HepG2 (cell line): ENCODE data around the gene UBASH3A. TPM values are rescaled to one million over a fixed set of nuclear protein-coding genes. Genes with fewer than 3 reads are reported as not detected.

Experiments
- ATAC-seq: fragments of 200-7000 bp; cut with Tn5 transposase; 3 replicates; pipeline ENCODE4 v1.9.1; 2020; ENCODE audit warnings: mild to moderate bottlenecking, moderate library complexity
- BruUV-seq: library from RNA; stranded (reverse); fragments of 400-500 nt; replicated peaks from 2 replicates; lab custom pipeline; 2021; lab: Mats Ljungman, UMichigan
- CTCF ChIA-PET: fragments of 300-600 bp; formaldehyde crosslinking; extraction: SDS; loops from one replicate; lab custom pipeline; 2021; ENCODE audit warnings: low total read pairs, inconsistent platforms, low intra/inter-chr PET ratio; lab: Yijun Ruan, JAX
- POLR2A ChIA-PET: fragments of 350-600 bp; sonication (Branson Sonifier 250); formaldehyde crosslinking; loops from one replicate; lab custom pipeline; 2020; ENCODE audit warnings: antibody characterized with exemption, inconsistent platforms; lab: Yijun Ruan, JAX
- DNase-seq: peaks from one replicate; pipeline ENCODE4 v3.0.0-alpha.2; 2015; ENCODE audit warnings: low spot score
- FAIRE-seq: peaks from 3 replicates; lab custom pipeline; 2011; peaks lifted over from hg19 to GRCh38; lab: Jason Lieb, UNC
- H2AFZ ChIP-seq: one replicate; pipeline ENCODE4 v1.6.1; 2011; ENCODE audit warnings: low read length, inconsistent platforms
- H3K27ac ChIP-seq: fragments of 300-600 bp; 3 replicates; pipeline ENCODE4 v1.8.0; 2011; ENCODE audit warnings: mixed run types, mild to moderate bottlenecking, mixed read lengths, low read length, inconsistent platforms; ENCODE audit not compliant: insufficient read depth; ENCODE audit errors: extremely low read length
- H3K27me3 ChIP-seq, 2 experiments: fragments of 200-600 bp in 1 of 2; 2 replicates in 1 of 2; 3 replicates in 1 of 2; pipeline versions ENCODE4 v1.6.0 to v1.8.0; 2011; ENCODE audit warnings: low read length in 2 of 2, mild to moderate bottlenecking in 2 of 2, moderate library complexity in 2 of 2, inconsistent platforms in 1 of 2; ENCODE audit not compliant: insufficient read depth in 2 of 2, control insufficient read depth in 1 of 2
- H3K36me3 ChIP-seq, 2 experiments: fragments of 200-600 bp in 1 of 2; replicated peaks in 1 of 2; 2 replicates in 1 of 2; 3 replicates in 1 of 2; pipeline versions ENCODE4 v1.5.1 to v1.8.0; 2011; ENCODE audit warnings: low read length in 2 of 2, inconsistent platforms in 1 of 2; ENCODE audit not compliant: insufficient read depth in 2 of 2, control insufficient read depth in 1 of 2
- H3K4me1 ChIP-seq: 2 replicates; pipeline ENCODE4 v1.5.1; 2012; ENCODE audit warnings: low read length, inconsistent platforms; ENCODE audit not compliant: insufficient read depth
- H3K4me2 ChIP-seq: 2 replicates; pipeline ENCODE4 v1.6.0; 2011; ENCODE audit warnings: low read depth, low read length, inconsistent platforms
- H3K4me3 ChIP-seq, 3 experiments: fragments of 200-600 bp in 1 of 3; sonication (generic), shearing (Covaris generic) in 1 of 3; replicated peaks in 1 of 3; 2 replicates each; pipeline ENCODE4 v1.5.1; 2011 to 2016; ENCODE audit warnings: low read length in 3 of 3, inconsistent platforms in 2 of 3, low read depth in 2 of 3, mild to moderate bottlenecking in 2 of 3, control low read depth in 1 of 3, mixed read lengths in 1 of 3; ENCODE audit not compliant: insufficient read depth in 1 of 3
- H3K79me2 ChIP-seq: one replicate; pipeline ENCODE4 v1.6.1; 2011; ENCODE audit warnings: low read length, inconsistent platforms; ENCODE audit not compliant: insufficient read depth
- H3K9ac ChIP-seq: 2 replicates; pipeline ENCODE4 v1.6.0; 2011; ENCODE audit warnings: mild to moderate bottlenecking, low read depth, low read length, inconsistent platforms; ENCODE audit not compliant: insufficient read depth
- H3K9me3 ChIP-seq: 2 replicates; pipeline ENCODE4 v1.5.1; 2012; ENCODE audit warnings: mild to moderate bottlenecking, low read length
- H4K20me1 ChIP-seq: 2 replicates; pipeline ENCODE4 v1.6.0; 2011; ENCODE audit warnings: inconsistent platforms, mild to moderate bottlenecking, low read length, moderate library complexity; ENCODE audit not compliant: insufficient read depth
- FOXP4 ChIP-seq: sonication (generic); formaldehyde crosslinking; IDR thresholded peaks from 2 replicates; pipeline ENCODE4 v1.4.0; 2020; ENCODE audit warnings: missing genetic modification reagents
- HMGA1 ChIP-seq: sonication (generic); formaldehyde crosslinking; conservative IDR thresholded peaks from 2 replicates; pipeline ENCODE4 v1.4.0; 2020; ENCODE audit warnings: missing genetic modification reagents
- IKZF5 ChIP-seq: IDR thresholded peaks from 2 replicates; pipeline ENCODE4 v1.6.1; 2018; ENCODE audit warnings: missing genetic modification reagents, mild to moderate bottlenecking, missing compliant biosample characterization
- MEIS2 ChIP-seq: sonication (generic); formaldehyde crosslinking; IDR thresholded peaks from 2 replicates; pipeline ENCODE4 v1.9.0; 2021; ENCODE audit warnings: mild to moderate bottlenecking, missing genetic modification reagents
- MLX ChIP-seq: IDR thresholded peaks from 2 replicates; pipeline ENCODE4 v1.6.1; 2016
- POLR2G ChIP-seq: fragments of 200-400 bp; formaldehyde crosslinking; IDR thresholded peaks from 2 replicates; pipeline ENCODE4 v1.6.1; 2018; ENCODE audit warnings: mild to moderate bottlenecking, low read depth, low read length, moderate library complexity
- PTBP1 ChIP-seq: fragments of 200-400 bp; formaldehyde crosslinking; IDR thresholded peaks from 2 replicates; pipeline ENCODE4 v1.6.1; 2018; ENCODE audit warnings: low read length, low read depth; ENCODE audit not compliant: poor library complexity, severe bottlenecking
- ZNF280B ChIP-seq: sonication (generic); formaldehyde crosslinking; IDR thresholded peaks from 2 replicates; pipeline ENCODE4 v1.5.0; 2020; ENCODE audit warnings: missing genetic modification reagents, mild to moderate bottlenecking, borderline replicate concordance
- ZNF281 ChIP-seq: sonication (generic); formaldehyde crosslinking; IDR thresholded peaks from 2 replicates; pipeline ENCODE4 v1.4.0; 2020; ENCODE audit warnings: missing genetic modification reagents, borderline replicate concordance
- WGBS: methylation state at CpG from one replicate; pipeline ENCODE4 v1.1.6; 2017; ENCODE audit warnings: low lambda C conversion rate; 5-methylcytosine and 5-hydroxymethylcytosine counted together
- in situ Hi-C: cut with HindIII; loops from 2 replicates; pipeline ENCODE4 v1.10.0; 2017; ENCODE audit warnings: low pct_unique_long_range_greater_than_20kb; ENCODE audit not compliant: extremely low pct_ligation_motif_present
- intact Hi-C: fragments of 100-400 bp; cut with micrococcal nuclease; formaldehyde crosslinking; loops from one replicate; pipeline ENCODE4 v1.10.0; 2022; ENCODE audit not compliant: unreplicated experiment
- polyA plus RNA-seq, 8 experiments: library from polyadenylated mRNA; depleted of rRNA in 3 of 8; stranded (reverse) in 7 of 8; unstranded in 1 of 8; fragments of >200 nt; fragmentation: Illumina TruSeq in 4 of 8; extraction: Trizol in 4 of 8; gene quantifications; 2 replicates each; pipeline versions ENCODE4 v1.2.1 to v1.2.3, GENCODE V29; 2011 to 2016; ENCODE audit warnings: low read depth in 4 of 8, missing spikeins in 1 of 8, mixed read lengths in 1 of 8; ENCODE audit not compliant: insufficient read depth in 1 of 8
- total RNA-seq, 5 experiments: library from RNA; depleted of rRNA; stranded (reverse); fragments of >200 nt; fragmentation: Illumina TruSeq; extraction: Trizol; gene quantifications; 2 replicates each; pipeline ENCODE4 v1.2.3, GENCODE V29; 2016; ENCODE audit warnings: low read depth in 1 of 5

UBASH3A gene
- total and polyA plus RNA-seq, 2 of the 13 experiments (the other 11 are each of a cell fraction or from before 2014, with no cell fraction given), result not detected

GRCh38 chr21:42489991-42490390 lies 86.3 kb downstream of the UBASH3A start:
- in situ Hi-C loops (no loop called here), intact Hi-C loops (no loop called here)
- ChIA-PET CTCF (no interaction called here), POLR2A (no interaction called here)
- BruUV-seq, result no TSS peak
- no peak for FAIRE-seq
- DNase-seq, result no peak
- H3K36me3 ChIP-seq, result no peaks in the 10 kb centered on the region
- WGBS, result 7% methylated on average over 4 of the region's 4 CpGs
- H3K27me3 ChIP-seq, result peaks cover 1 to 16% of the 10 kb centered on the region in 2 experiments; a peak in 3 of 5 replicates
- 0 out of 2 replicates have a peak, but pooled peaks cover 5% of the 10 kb centered on the region for H3K9me3 ChIP-seq
- H3K79me2 ChIP-seq, result no peaks in the 10 kb centered on the region
- H3K4me3 ChIP-seq, result no peak overlapping the region
- H3K4me1 ChIP-seq, result peaks cover 10% of the 10 kb centered on the region
- H3K4me2 ChIP-seq, result no peak overlapping the region
- TF ChIP-seq ZNF280B (CRISPR knock-in tag), result no peak
- TF ChIP-seq MLX (CRISPR knock-in tag), result no peak
- TF ChIP-seq FOXP4 (CRISPR knock-in tag), result no peak
- H2AFZ ChIP-seq, result no peak overlapping the region
- no peaks in the 10 kb centered on the region for H4K20me1 ChIP-seq
- H3K9ac ChIP-seq, result no peak overlapping the region
- no peak for ATAC-seq
- H3K27ac ChIP-seq, result no peak overlapping the region

GRCh38 chr21:42490720-42491119 lies 87.0 kb downstream of the UBASH3A start:
- FAIRE-seq, result no peak
- no peak overlapping the region for H3K27ac ChIP-seq
- CTCF ChIA-PET, result no interaction called here
- TF ChIP-seq IKZF5 (CRISPR knock-in tag) (no peak), POLR2G (no peak), ZNF281 (CRISPR knock-in tag) (no peak), PTBP1 (no peak), HMGA1 (CRISPR knock-in tag) (no peak), MEIS2 (no peak)

More at GRCh38 chr21:42490720-42491119, 87.0 kb downstream of the UBASH3A start:
- POLR2A ChIA-PET, result no interaction called here
- H3K4me1 ChIP-seq, result peaks cover 14% of the 10 kb centered on the region
- H3K9me3 ChIP-seq, result 0 out of 2 replicates have a peak, but pooled peaks cover 5% of the 10 kb centered on the region
- no peak overlapping the region for H3K4me3 ChIP-seq
- no peak overlapping the region for H3K4me2 ChIP-seq
- no peaks in the 10 kb centered on the region for H3K79me2 ChIP-seq
- intact Hi-C loops, result no loop called here
- no peak overlapping the region for H2AFZ ChIP-seq
- no TSS peak for BruUV-seq
- no peak for ATAC-seq
- H3K27me3 ChIP-seq, result peaks cover 1 to 19% of the 10 kb centered on the region in 2 experiments; a peak in 2 of 5 replicates
- in situ Hi-C loops, result no loop called here
- no peak for DNase-seq
- no peak overlapping the region for H3K9ac ChIP-seq
- H4K20me1 ChIP-seq, result no peaks in the 10 kb centered on the region
- no peaks in the 10 kb centered on the region for H3K36me3 ChIP-seq
